Keratinocyte (primary cell): Measurements from ENCODE around the gene ABL1. TPM values are rescaled to one million over a fixed set of nuclear protein-coding genes. Genes with fewer than 3 reads are reported as not detected.

ENCODE experiments used
- DNase-seq: peaks from one replicate; pipeline ENCODE4 v3.0.0-alpha.2; 2011; ENCODE audit warnings: low read depth, missing footprints, low spot score
- FAIRE-seq: peaks from 2 replicates; lab custom pipeline; 2011; peaks lifted over from hg19 to GRCh38; lab: Jason Lieb, UNC
- H2AFZ ChIP-seq: 2 replicates; pipeline ENCODE4 v1.6.0; 2012; ENCODE audit warnings: low read length, control low read depth, inconsistent platforms; ENCODE audit not compliant: control insufficient read depth
- H3K27ac ChIP-seq: 2 replicates; pipeline ENCODE4 v1.5.1; 2011; ENCODE audit warnings: low read length; ENCODE audit not compliant: control insufficient read depth, insufficient read depth
- H3K27me3 ChIP-seq: 3 replicates; pipeline ENCODE4 v1.6.0; 2011; ENCODE audit warnings: low read length; ENCODE audit not compliant: control insufficient read depth, insufficient read depth; ENCODE audit errors: extremely low read depth
- H3K36me3 ChIP-seq, 2 experiments: 2 replicates in 1 of 2; 3 replicates in 1 of 2; pipeline ENCODE4 v1.5.1; 2011; ENCODE audit warnings: low read length in 2 of 2, mild to moderate bottlenecking in 1 of 2; ENCODE audit not compliant: control insufficient read depth in 2 of 2, insufficient read depth in 2 of 2; ENCODE audit errors: extremely low read depth in 1 of 2
- H3K4me1 ChIP-seq: 3 replicates; pipeline ENCODE4 v1.5.1; 2011; ENCODE audit warnings: low read length; ENCODE audit not compliant: control insufficient read depth, insufficient read depth; ENCODE audit errors: extremely low read depth
- H3K4me2 ChIP-seq: 3 replicates; pipeline ENCODE4 v1.6.0; 2011; ENCODE audit warnings: low read depth, low read length; ENCODE audit not compliant: control insufficient read depth, insufficient read depth; ENCODE audit errors: extremely low read depth
- H3K4me3 ChIP-seq, 3 experiments: fragments of 200-600 bp in 1 of 3; sonication (generic) in 1 of 3; 2 replicates in 2 of 3; 3 replicates in 1 of 3; pipeline ENCODE4 v1.5.1; 2011 to 2016; ENCODE audit warnings: low read length in 3 of 3, mild to moderate bottlenecking in 3 of 3, control low read depth in 2 of 3, inconsistent platforms in 1 of 3, low read depth in 1 of 3, mixed read lengths in 1 of 3, mixed run types in 1 of 3, moderate library complexity in 1 of 3; ENCODE audit not compliant: control insufficient read depth in 2 of 3, insufficient read depth in 2 of 3; ENCODE audit errors: extremely low read depth in 1 of 3
- H3K79me2 ChIP-seq: 2 replicates; pipeline ENCODE4 v1.6.0; 2012; ENCODE audit warnings: low read length; ENCODE audit not compliant: control insufficient read depth, insufficient read depth
- H3K9ac ChIP-seq: 3 replicates; pipeline ENCODE4 v1.6.0; 2011; ENCODE audit warnings: low read length; ENCODE audit not compliant: control insufficient read depth, insufficient read depth; ENCODE audit errors: extremely low read depth
- H3K9me1 ChIP-seq: 3 replicates; pipeline ENCODE4 v1.6.0; 2011; ENCODE audit warnings: low read length; ENCODE audit not compliant: control insufficient read depth, insufficient read depth; ENCODE audit errors: extremely low read depth
- H3K9me3 ChIP-seq: 2 replicates; pipeline ENCODE4 v1.5.1; 2012; ENCODE audit warnings: low read depth, low read length; ENCODE audit not compliant: control insufficient read depth
- H4K20me1 ChIP-seq: 3 replicates; pipeline ENCODE4 v1.6.0; 2011; ENCODE audit warnings: low read length; ENCODE audit not compliant: control insufficient read depth, insufficient read depth; ENCODE audit errors: extremely low read depth
- CTCF ChIP-seq, 3 experiments: IDR thresholded peaks in 1 of 3; conservative IDR thresholded peaks in 1 of 3; optimal IDR thresholded peaks in 1 of 3; 2 replicates in 2 of 3; 3 replicates in 1 of 3; pipeline versions ENCODE3 to v1.5.1; 2011; ENCODE audit warnings: low read length in 3 of 3, mild to moderate bottlenecking in 3 of 3, moderate library complexity in 2 of 3, control low read depth in 1 of 3, inconsistent platforms in 1 of 3; ENCODE audit not compliant: insufficient read depth in 2 of 3; ENCODE audit errors: extremely low read depth in 1 of 3
- EZH2 ChIP-seq: IDR thresholded peaks from one replicate; pipeline ENCODE4 v1.6.1; 2012; ENCODE audit warnings: inconsistent platforms, mild to moderate bottlenecking, low read length, moderate library complexity
- dilution Hi-C: fragments of 300-500 bp; cut with MboI; formaldehyde crosslinking; loops from one replicate; pipeline ENCODE4 v1.7.0; 2020; ENCODE audit warnings: low sequenced_read_pairs; ENCODE audit not compliant: extremely low pct_ligation_motif_present
- polyA plus RNA-seq, 5 experiments: library from polyadenylated mRNA; depleted of rRNA in 3 of 5; stranded (reverse) in 3 of 5; stranded (forward) in 1 of 5; unstranded in 1 of 5; fragments of >200 nt; gene quantifications; 1 replicate in 1 of 5; 2 replicates in 3 of 5; 3 replicates in 1 of 5; pipeline versions ENCODE4 v1.2.1 to v1.2.3, GENCODE V29; 2011 to 2012; ENCODE audit warnings: missing spikeins in 2 of 5, low read depth in 1 of 5, low replicate concordance in 1 of 5

Gene ABL1
- polyA plus RNA-seq, 1 donor (not counting 4 experiments of a cell fraction or from before 2014, with no cell fraction given): 17.0 TPM

GRCh38 chr9:130893341-130894101, 58.5 kb downstream of the ABL1 start:
- peaks cover 6 to 9% of the 10 kb centered on the region in 2 experiments for H3K36me3 ChIP-seq
- no peak overlapping the region for H3K4me3 ChIP-seq
- no peak overlapping the region for H2AFZ ChIP-seq
- dilution Hi-C loops: no loop called here
- no peaks in the 10 kb centered on the region for H3K79me2 ChIP-seq
- no peaks in the 10 kb centered on the region for H3K9me3 ChIP-seq
- TF ChIP-seq CTCF (optimal IDR thresholded peaks at IDR 0.05 in 1 of 3, IDR thresholded peaks at IDR 0.05 in 1 of 3, conservative IDR thresholded peaks at IDR 0.05 in 1 of 3; ENCODE audit: extremely low read depth in 1 of 3, insufficient read depth in 2 of 3, low read length in 3 of 3) (peak in 2 of 3 experiments; percentile 19 to 44), EZH2 (no peak)
- no peak for FAIRE-seq
- H3K4me1 ChIP-seq: no peaks in the 10 kb centered on the region
- peaks cover 3% of the 10 kb centered on the region for H4K20me1 ChIP-seq
- H3K9me1 ChIP-seq: no peaks in the 10 kb centered on the region
- H3K27ac ChIP-seq: no peak overlapping the region
- no peak overlapping the region for H3K4me2 ChIP-seq
- peaks cover 23% of the 10 kb centered on the region for H3K27me3 ChIP-seq
- no peak for DNase-seq
- H3K9ac ChIP-seq: no peak overlapping the region

- Histone ChIP-seq H3K9ac (no peak overlapping the region), H3K36me3 (peaks cover 6 to 8% of the 10 kb centered on the region in 2 experiments), H3K4me3 (no peak overlapping the region), H3K4me1 (no peaks in the 10 kb centered on the region), H3K9me1 (no peaks in the 10 kb centered on the region), H3K4me2 (no peak overlapping the region), H3K27ac (no peak overlapping the region), H3K9me3 (no peaks in the 10 kb centered on the region), H3K79me2 (no peaks in the 10 kb centered on the region), H3K27me3 (peaks cover 29% of the 10 kb centered on the region), H2AFZ (no peak overlapping the region), H4K20me1 (peaks cover 3% of the 10 kb centered on the region)
- DNase-seq: no peak
- dilution Hi-C loops: no loop called here
- no peak for FAIRE-seq
- TF ChIP-seq CTCF (optimal IDR thresholded peaks at IDR 0.05 in 1 of 3, IDR thresholded peaks at IDR 0.05 in 1 of 3, conservative IDR thresholded peaks at IDR 0.05 in 1 of 3; ENCODE audit: extremely low read depth in 1 of 3, insufficient read depth in 2 of 3, low read length in 3 of 3): no peak
- TF ChIP-seq EZH2: no peak
Observed at GRCh38 chr9:130894546-130894945, 59.5 kb downstream of the ABL1 start.
